ENCODE data around the gene ZNF787. TPM values are rescaled to one million over a fixed set of nuclear protein-coding genes. Genes with fewer than 3 reads are reported as not detected.

The ZNF787 gene
- total RNA-seq (10 to 100 TPM; 23.9 to 25.5 TPM), polyA plus RNA-seq (10 to 100 TPM in 1 of 2 donors, 1 to 10 TPM in 1; 6.6 to 12.1 TPM)
- long read RNA-seq, donor 1, partial matches to known transcripts, result 0 of 2 reads
- long read RNA-seq, donor 1, other reads (novel, unspliced or antisense), result 2 of 2 reads
- long read RNA-seq, donor 2, transcript ZNF787-203 (3 exons, 1,925 nt), result major isoform, 9 of 11 reads
- long read RNA-seq, donor 2, partial matches to known transcripts, result 0 of 11 reads
- long read RNA-seq, donor 2, other reads (novel, unspliced or antisense), result 2 of 11 reads

DNA sequence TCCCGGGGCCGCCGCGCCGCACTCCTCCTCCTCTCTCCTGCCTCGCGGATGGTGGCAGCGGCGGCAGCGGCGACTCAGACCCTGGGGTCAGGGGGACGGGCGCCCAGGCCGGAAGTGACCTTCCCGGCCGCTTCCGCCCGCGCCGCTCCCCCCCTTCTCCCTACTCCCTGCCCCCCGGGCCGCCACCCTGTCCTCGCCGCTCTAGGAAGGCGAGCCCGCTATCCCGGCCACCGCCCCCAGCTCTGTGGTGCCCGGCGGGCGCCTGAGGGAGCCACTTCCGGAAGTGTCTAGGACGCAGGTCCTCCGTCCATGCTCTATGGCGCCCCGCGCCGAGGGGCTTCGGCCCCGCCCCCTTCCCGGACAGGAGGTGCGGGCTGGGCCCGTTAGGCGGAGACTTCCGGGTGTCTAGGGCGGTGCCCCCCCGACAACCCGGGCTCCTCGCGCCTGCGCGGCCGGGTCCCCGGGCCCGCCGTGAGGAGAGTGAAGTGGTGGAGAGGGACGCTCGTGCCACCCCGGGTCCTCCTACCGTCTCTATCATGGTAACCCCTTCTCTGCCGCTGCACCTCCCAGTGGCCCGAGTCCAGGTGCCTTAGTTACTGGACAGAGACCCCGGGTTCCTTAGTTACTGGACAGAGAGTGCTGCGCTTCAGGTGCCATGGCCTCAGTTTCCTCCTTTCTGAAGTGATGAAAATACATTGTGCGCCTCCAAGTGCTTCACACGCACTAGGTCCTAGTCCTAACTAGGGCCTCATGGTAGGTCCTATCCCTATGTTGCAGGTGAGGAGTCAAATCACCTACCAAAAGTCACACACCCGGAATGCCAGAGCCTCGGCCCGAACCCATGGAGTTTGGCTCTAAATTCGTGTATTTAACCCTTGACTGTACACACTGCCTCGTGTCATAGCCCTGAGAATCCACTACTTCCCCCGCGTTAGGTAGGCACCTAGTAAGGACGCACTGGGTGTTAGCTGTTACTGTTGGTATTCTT lies at the start of gene ZNF787:
Gene ZNF787, minus strand, starts transcription at position 116 of the 988 bp plus-strand sequence. CDS start 18,078 bp downstream, outside the sequence.
- intact Hi-C loops (cut with DNase I), result loop anchor here in 1 of 2 donors (1.0 to 10.0 kb wide), 3 partner anchors 19 to 1657 kb away; partner anchors contain the start of genes LENG9 and U2AF2
- Histone ChIP-seq H3K4me3 (ENCODE audit: low read length in 2 of 2) (peak within 1 kb of the TSS; percentile 69 to 90), H3K9me3 (ENCODE audit: control insufficient read depth, low read length) (no peaks in the 10 kb centered on the region), H3K36me3 (ENCODE audit: control insufficient read depth in 1 of 2, insufficient read depth in 2 of 2, low read length in 1 of 2) (no peaks in the 10 kb centered on the region), H3K27ac (ENCODE audit: low read depth in 1 of 2, low read length in 2 of 2) (peak within 1 kb of the TSS in 1 of 2 donors; percentile 71), H3K27me3 (ENCODE audit: control insufficient read depth in 1 of 2, insufficient read depth in 2 of 2, low read length in 1 of 2) (no peaks in the 10 kb centered on the region), H3K4me1 (ENCODE audit: control insufficient read depth in 1 of 2, insufficient read depth in 2 of 2, low read length in 2 of 2) (no peaks in the 10 kb centered on the region)
- DNase-seq (peak; percentile 99), ATAC-seq (ENCODE audit: low FRiP score) (peak; percentile 98)
- WGBS, 2 donors, result 4 to 6% methylated on average over 50 to 74 of the region's 74 CpGs

DNA sequence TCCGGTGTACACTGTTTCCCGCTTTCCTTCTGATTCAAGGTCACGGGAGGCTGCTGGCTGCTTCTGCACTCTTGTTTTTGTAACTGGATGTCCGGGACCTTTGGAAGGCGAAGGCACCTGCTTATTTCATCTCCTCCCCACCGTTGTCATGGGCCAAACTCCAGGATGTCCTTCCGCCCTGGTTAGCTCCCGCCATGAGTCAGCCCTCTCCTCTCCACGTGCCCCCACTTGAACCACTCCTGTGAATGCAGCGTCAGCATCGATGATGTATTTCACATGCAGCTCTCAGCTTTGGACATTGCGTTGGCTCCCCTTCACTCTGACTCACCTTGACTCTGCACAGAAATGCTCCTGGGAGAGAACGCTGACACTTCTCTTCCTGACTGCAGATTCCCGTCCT lies 49.2 kb upstream of the ZNF787 start:
- no peaks in the 10 kb centered on the region for H3K27me3 ChIP-seq (ENCODE audit: control insufficient read depth in 1 of 2, insufficient read depth in 2 of 2, low read length in 1 of 2)
- intact Hi-C loops (cut with DNase I), result loop anchor here in 1 of 2 donors (5.0 kb wide), 1 partner anchor 93 kb away; no protein-coding TSS in a partner anchor
- H3K9me3 ChIP-seq (ENCODE audit: control insufficient read depth, low read length), result no peaks in the 10 kb centered on the region
- no peaks in the 10 kb centered on the region for H3K4me1 ChIP-seq (ENCODE audit: control insufficient read depth in 1 of 2, insufficient read depth in 2 of 2, low read length in 2 of 2)
- DNase-seq (no peak), ATAC-seq (ENCODE audit: low FRiP score) (no peak)
- no peak overlapping the region for H3K4me3 ChIP-seq (ENCODE audit: low read length in 2 of 2)
- no peaks in the 10 kb centered on the region for H3K36me3 ChIP-seq (ENCODE audit: control insufficient read depth in 1 of 2, insufficient read depth in 2 of 2, low read length in 1 of 2)
- no peak overlapping the region for H3K27ac ChIP-seq (ENCODE audit: low read depth in 1 of 2, low read length in 2 of 2)
- 71% methylated on average over 14 of the region's 14 CpGs for WGBS, 2 donors

DNA sequence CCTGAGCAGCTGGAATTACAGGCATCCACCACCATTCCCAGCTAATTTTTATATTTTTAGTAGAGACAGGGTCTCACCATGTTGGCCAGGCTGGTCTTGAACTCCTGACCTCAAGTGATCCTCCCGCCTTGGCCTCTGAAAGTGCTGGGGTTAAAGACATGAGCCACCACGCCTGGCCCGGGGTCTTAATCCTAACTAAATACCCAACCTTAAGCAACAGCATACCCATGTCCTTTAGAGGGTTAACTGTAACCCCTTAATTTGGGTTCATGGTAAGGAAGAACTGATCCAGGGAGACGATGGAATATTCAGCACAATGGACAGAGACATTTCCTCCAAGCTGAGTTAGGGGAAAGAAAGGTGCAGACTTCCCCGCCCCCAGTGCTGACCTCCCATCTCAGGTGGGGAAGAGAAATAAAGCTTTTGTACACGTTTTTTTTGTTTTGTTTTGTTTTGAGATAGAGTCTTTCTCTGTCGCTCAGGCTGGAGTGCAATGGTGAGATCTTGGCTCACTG lies 46.0 kb upstream of the ZNF787 start:
- 39 to 42% methylated on average over 7 of the region's 7 CpGs for WGBS, 2 donors
- no peak for DNase-seq
- intact Hi-C loops (cut with DNase I), result no loop called here

DNA sequence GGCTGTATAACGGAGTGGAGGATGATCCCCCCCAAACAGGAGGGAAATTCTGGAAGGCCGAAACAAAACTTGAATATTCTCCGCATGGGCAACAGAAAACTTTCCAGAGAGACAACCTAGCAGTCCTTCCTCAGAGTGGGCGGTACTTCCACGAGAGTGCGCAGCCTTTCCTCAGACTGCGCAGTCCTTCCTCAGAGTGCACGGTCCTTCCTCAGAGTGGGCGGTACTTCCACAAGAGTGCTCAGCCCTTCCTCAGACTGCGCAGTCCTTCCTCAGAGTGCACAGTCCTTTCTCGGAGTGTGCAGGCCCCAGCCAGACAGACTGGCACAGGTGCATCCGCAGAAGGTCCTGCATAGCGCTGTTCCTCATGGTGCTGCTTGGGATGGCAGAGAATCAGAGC lies 42.0 kb upstream of the ZNF787 start:
- Histone ChIP-seq H3K27me3 (ENCODE audit: control insufficient read depth in 1 of 2, insufficient read depth in 2 of 2, low read length in 1 of 2) (no peaks in the 10 kb centered on the region), H3K4me3 (ENCODE audit: low read length in 2 of 2) (no peak overlapping the region), H3K27ac (ENCODE audit: low read depth in 1 of 2, low read length in 2 of 2) (no peak overlapping the region), H3K36me3 (ENCODE audit: control insufficient read depth in 1 of 2, insufficient read depth in 2 of 2, low read length in 1 of 2) (peaks cover 0 to 2% of the 10 kb centered on the region in 2 donors), H3K4me1 (ENCODE audit: control insufficient read depth in 1 of 2, insufficient read depth in 2 of 2, low read length in 2 of 2) (no peaks in the 10 kb centered on the region), H3K9me3 (ENCODE audit: control insufficient read depth, low read length) (no peaks in the 10 kb centered on the region)
- intact Hi-C loops (cut with DNase I), result no loop called here
- 87 to 93% methylated on average over 13 of the region's 13 CpGs for WGBS, 2 donors
- DNase-seq (no peak), ATAC-seq (ENCODE audit: low FRiP score) (no peak)

More for the DNA sequence above, 46.0 kb upstream of the ZNF787 start:
- H3K27me3 ChIP-seq (ENCODE audit: control insufficient read depth in 1 of 2, insufficient read depth in 2 of 2, low read length in 1 of 2), result no peaks in the 10 kb centered on the region
- H3K4me3 ChIP-seq (ENCODE audit: low read length in 2 of 2), result no peak overlapping the region
- ATAC-seq (ENCODE audit: low FRiP score), result no peak
- H3K27ac ChIP-seq (ENCODE audit: low read depth in 1 of 2, low read length in 2 of 2), result no peak overlapping the region
- no peaks in the 10 kb centered on the region for H3K9me3 ChIP-seq (ENCODE audit: control insufficient read depth, low read length)
- H3K36me3 ChIP-seq (ENCODE audit: control insufficient read depth in 1 of 2, insufficient read depth in 2 of 2, low read length in 1 of 2), result no peaks in the 10 kb centered on the region
- H3K4me1 ChIP-seq (ENCODE audit: control insufficient read depth in 1 of 2, insufficient read depth in 2 of 2, low read length in 2 of 2), result no peaks in the 10 kb centered on the region

DNA sequence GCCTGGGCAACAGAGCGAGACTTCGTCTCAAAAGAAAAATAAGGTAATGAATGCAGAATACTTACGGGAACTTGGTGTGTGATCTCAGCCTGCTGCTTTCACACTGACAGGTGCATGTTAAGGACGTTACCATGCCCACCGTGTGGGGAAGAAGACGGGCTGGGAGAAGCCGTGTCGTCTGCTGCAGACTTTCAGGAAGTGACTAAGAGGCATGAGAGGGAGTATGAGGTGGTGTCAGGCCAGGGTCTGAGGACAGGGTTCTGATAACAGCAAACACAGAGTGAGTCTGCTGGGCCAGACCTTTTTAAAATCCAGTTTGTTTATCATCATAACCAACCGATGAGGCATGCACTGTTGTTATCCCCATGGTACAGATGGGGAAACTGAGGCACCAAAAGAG lies 41.2 kb upstream of the ZNF787 start:
- Histone ChIP-seq H3K36me3 (ENCODE audit: control insufficient read depth in 1 of 2, insufficient read depth in 2 of 2, low read length in 1 of 2) (peaks cover 0 to 2% of the 10 kb centered on the region in 2 donors), H3K9me3 (ENCODE audit: control insufficient read depth, low read length) (no peaks in the 10 kb centered on the region), H3K27me3 (ENCODE audit: control insufficient read depth in 1 of 2, insufficient read depth in 2 of 2, low read length in 1 of 2) (no peaks in the 10 kb centered on the region), H3K27ac (ENCODE audit: low read depth in 1 of 2, low read length in 2 of 2) (no peak overlapping the region), H3K4me1 (ENCODE audit: control insufficient read depth in 1 of 2, insufficient read depth in 2 of 2, low read length in 2 of 2) (no peaks in the 10 kb centered on the region), H3K4me3 (ENCODE audit: low read length in 2 of 2) (no peak overlapping the region)
- WGBS, 2 donors, result 64 to 71% methylated on average over 9 of the region's 9 CpGs
- DNase-seq, result no peak
- no peak for ATAC-seq (ENCODE audit: low FRiP score)
- intact Hi-C loops (cut with DNase I), result no loop called here

DNA sequence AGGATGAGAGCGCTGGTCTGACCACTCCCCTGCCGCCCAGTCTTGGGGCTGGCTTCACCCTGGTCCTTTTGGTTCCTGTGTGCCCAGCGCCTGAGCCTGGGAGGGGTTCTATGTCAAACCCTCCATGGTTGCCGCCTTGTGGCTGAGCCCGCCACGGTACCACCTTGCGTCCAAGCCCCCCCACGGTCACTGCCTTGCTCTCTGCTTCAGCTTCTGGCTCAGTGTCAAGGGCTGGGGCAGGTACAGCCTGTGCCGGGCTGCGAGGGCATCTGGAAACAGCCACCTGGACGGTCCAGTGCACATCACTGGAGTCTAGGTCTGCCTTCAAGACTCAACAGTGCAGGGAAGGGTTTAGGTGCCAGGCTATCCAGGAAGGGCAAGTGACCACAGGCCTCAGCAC lies 40.4 kb upstream of the ZNF787 start:
- intact Hi-C loops (cut with DNase I), result no loop called here
- ATAC-seq (ENCODE audit: low FRiP score) (no peak), DNase-seq (no peak)
- no peaks in the 10 kb centered on the region for H3K4me1 ChIP-seq (ENCODE audit: control insufficient read depth in 1 of 2, insufficient read depth in 2 of 2, low read length in 2 of 2)
- no peak overlapping the region for H3K4me3 ChIP-seq (ENCODE audit: low read length in 2 of 2)
- 91 to 94% methylated on average over 11 of the region's 11 CpGs for WGBS, 2 donors
- H3K27me3 ChIP-seq (ENCODE audit: control insufficient read depth in 1 of 2, insufficient read depth in 2 of 2, low read length in 1 of 2), result no peaks in the 10 kb centered on the region
- H3K27ac ChIP-seq (ENCODE audit: low read depth in 1 of 2, low read length in 2 of 2), result no peak overlapping the region
- peaks cover 0 to 2% of the 10 kb centered on the region in 2 donors for H3K36me3 ChIP-seq (ENCODE audit: control insufficient read depth in 1 of 2, insufficient read depth in 2 of 2, low read length in 1 of 2)
- H3K9me3 ChIP-seq (ENCODE audit: control insufficient read depth, low read length), result no peaks in the 10 kb centered on the region

DNA sequence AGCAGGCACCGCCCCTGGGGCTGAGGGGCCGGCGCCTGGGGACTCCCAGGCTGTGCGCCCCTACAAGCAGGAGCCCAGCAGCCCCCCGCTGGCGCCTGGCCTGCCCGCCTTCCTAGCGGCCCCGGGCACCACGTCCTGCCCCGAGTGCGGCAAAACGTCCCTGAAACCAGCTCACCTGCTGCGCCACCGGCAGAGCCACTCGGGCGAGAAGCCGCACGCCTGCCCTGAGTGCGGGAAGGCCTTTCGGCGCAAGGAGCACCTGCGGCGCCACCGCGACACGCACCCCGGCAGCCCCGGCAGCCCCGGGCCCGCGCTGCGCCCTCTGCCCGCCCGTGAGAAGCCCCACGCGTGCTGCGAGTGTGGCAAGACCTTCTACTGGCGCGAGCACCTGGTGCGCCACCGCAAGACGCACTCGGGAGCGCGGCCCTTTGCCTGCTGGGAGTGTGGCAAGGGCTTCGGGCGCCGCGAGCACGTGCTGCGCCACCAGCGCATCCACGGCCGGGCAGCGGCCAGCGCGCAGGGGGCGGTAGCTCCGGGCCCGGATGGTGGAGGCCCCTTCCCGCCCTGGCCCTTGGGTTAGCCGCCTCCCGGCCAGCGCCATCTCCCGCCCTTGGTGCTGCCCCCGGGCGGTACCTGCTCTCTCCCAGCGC lies 38.7 kb upstream of the ZNF787 start:
- Histone ChIP-seq H3K4me1 (ENCODE audit: control insufficient read depth in 1 of 2, insufficient read depth in 2 of 2, low read length in 2 of 2) (no peaks in the 10 kb centered on the region), H3K4me3 (ENCODE audit: low read length in 2 of 2) (no peak overlapping the region), H3K36me3 (ENCODE audit: control insufficient read depth in 1 of 2, insufficient read depth in 2 of 2, low read length in 1 of 2) (peaks cover 0 to 2% of the 10 kb centered on the region in 2 donors), H3K9me3 (ENCODE audit: control insufficient read depth, low read length) (no peaks in the 10 kb centered on the region), H3K27ac (ENCODE audit: low read depth in 1 of 2, low read length in 2 of 2) (no peak overlapping the region), H3K27me3 (ENCODE audit: control insufficient read depth in 1 of 2, insufficient read depth in 2 of 2, low read length in 1 of 2) (no peaks in the 10 kb centered on the region)
- intact Hi-C loops (cut with DNase I), result no loop called here
- WGBS, 2 donors, result 96 to 97% methylated on average over 65 to 69 of the region's 69 CpGs
- ATAC-seq (ENCODE audit: low FRiP score), result no peak
- DNase-seq, result no peak

DNA sequence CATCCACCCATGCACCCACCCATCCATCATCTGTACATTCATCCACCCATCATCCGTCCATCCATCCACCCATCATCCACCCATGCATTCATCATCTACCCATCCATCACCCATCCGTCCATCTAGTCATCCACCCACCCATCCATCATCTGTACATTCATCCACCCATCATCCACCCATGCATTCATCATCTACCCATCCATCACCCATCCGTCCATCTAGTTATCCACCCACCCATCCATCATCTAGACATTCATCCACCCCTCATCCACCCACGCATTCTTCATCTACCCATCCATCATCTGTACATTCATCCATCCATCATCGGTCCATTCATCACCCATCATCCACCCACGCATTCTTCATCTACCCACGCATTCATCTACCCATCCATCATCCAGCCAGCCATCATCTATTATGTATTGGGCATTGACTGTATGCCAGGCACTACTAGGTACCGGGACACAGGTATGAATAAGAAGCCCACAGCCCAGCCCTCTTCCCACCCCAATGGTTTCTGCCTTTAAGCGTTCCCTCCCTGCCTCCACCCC lies 38.0 kb upstream of the ZNF787 start:
- Histone ChIP-seq H3K27ac (ENCODE audit: low read depth in 1 of 2, low read length in 2 of 2) (no peak overlapping the region), H3K4me3 (ENCODE audit: low read length in 2 of 2) (no peak overlapping the region), H3K27me3 (ENCODE audit: control insufficient read depth in 1 of 2, insufficient read depth in 2 of 2, low read length in 1 of 2) (no peaks in the 10 kb centered on the region), H3K36me3 (ENCODE audit: control insufficient read depth in 1 of 2, insufficient read depth in 2 of 2, low read length in 1 of 2) (peaks cover 0 to 2% of the 10 kb centered on the region in 2 donors), H3K9me3 (ENCODE audit: control insufficient read depth, low read length) (no peaks in the 10 kb centered on the region), H3K4me1 (ENCODE audit: control insufficient read depth in 1 of 2, insufficient read depth in 2 of 2, low read length in 2 of 2) (no peaks in the 10 kb centered on the region)
- ATAC-seq (ENCODE audit: low FRiP score) (no peak), DNase-seq (no peak)
- intact Hi-C loops (cut with DNase I), result no loop called here
- WGBS, 2 donors, result 78 to 88% methylated on average over 9 of the region's 9 CpGs

All from aorta (tissue), 5 donors.